Astrocyte (in vitro differentiated cells and primary cell): ENCODE measurements around the gene MRPL33. TPM values are rescaled to one million over a fixed set of nuclear protein-coding genes. Genes with fewer than 3 reads are reported as not detected.

Experiments used
- DNase-seq: peaks from one replicate; pipeline ENCODE4 v3.0.0-alpha.2; 2010; ENCODE audit warnings: low read depth
- FAIRE-seq: peaks from 2 replicates; lab custom pipeline; 2011; peaks lifted over from hg19 to GRCh38; lab: Jason Lieb, UNC
- H2AFZ ChIP-seq: 2 replicates; pipeline ENCODE4 v1.6.0; 2012; ENCODE audit warnings: low read depth, low read length, inconsistent platforms
- H3K27ac ChIP-seq: 2 replicates; pipeline ENCODE4 v1.5.1; 2011; ENCODE audit warnings: low read depth, low read length, inconsistent platforms
- H3K27me3 ChIP-seq: 2 replicates; pipeline ENCODE4 v1.6.0; 2011; ENCODE audit warnings: low read length, inconsistent platforms; ENCODE audit not compliant: insufficient read depth
- H3K36me3 ChIP-seq: 2 replicates; pipeline ENCODE4 v1.5.1; 2011; ENCODE audit warnings: low read length, inconsistent platforms; ENCODE audit not compliant: insufficient read depth
- H3K4me1 ChIP-seq: 2 replicates; pipeline ENCODE4 v1.5.1; 2011; ENCODE audit warnings: low read length, inconsistent platforms; ENCODE audit not compliant: insufficient read depth
- H3K4me2 ChIP-seq: 2 replicates; pipeline ENCODE4 v1.6.0; 2012; ENCODE audit warnings: low read length, inconsistent platforms
- H3K4me3 ChIP-seq: 2 replicates; pipeline ENCODE4 v1.5.1; 2011; ENCODE audit warnings: low read depth, mild to moderate bottlenecking, low read length, inconsistent platforms; ENCODE audit not compliant: insufficient read depth
- H3K79me2 ChIP-seq: 2 replicates; pipeline ENCODE4 v1.6.0; 2012; ENCODE audit warnings: mild to moderate bottlenecking, low read length, inconsistent platforms; ENCODE audit not compliant: insufficient read depth
- H3K9ac ChIP-seq: 2 replicates; pipeline ENCODE4 v1.6.0; 2012; ENCODE audit warnings: mild to moderate bottlenecking, low read length, inconsistent platforms
- H3K9me3 ChIP-seq: 2 replicates; pipeline ENCODE4 v1.5.1; 2012; ENCODE audit warnings: low read depth, mild to moderate bottlenecking, low read length, inconsistent platforms; ENCODE audit not compliant: insufficient read depth
- H4K20me1 ChIP-seq: 2 replicates; pipeline ENCODE4 v1.6.0; 2012; ENCODE audit warnings: low read length, inconsistent platforms; ENCODE audit not compliant: insufficient read depth
- H3K27ac Mint-ChIP-seq: one replicate; pipeline ENCODE4 v1.8.0; 2021; ENCODE audit warnings: mild to moderate bottlenecking, mixed read lengths; ENCODE audit not compliant: unreplicated experiment
- H3K27me3 Mint-ChIP-seq: one replicate; pipeline ENCODE4 v1.8.0; 2021; ENCODE audit warnings: low read depth, mixed read lengths; ENCODE audit not compliant: unreplicated experiment
- H3K36me3 Mint-ChIP-seq: one replicate; pipeline ENCODE4 v1.8.0; 2021; ENCODE audit warnings: low read depth, mixed read lengths; ENCODE audit not compliant: unreplicated experiment
- H3K4me1 Mint-ChIP-seq: one replicate; pipeline ENCODE4 v1.8.0; 2021; ENCODE audit warnings: low read depth, mixed read lengths; ENCODE audit not compliant: unreplicated experiment
- H3K4me3 Mint-ChIP-seq: one replicate; pipeline ENCODE4 v1.8.0; 2021; ENCODE audit warnings: mild to moderate bottlenecking, moderate library complexity, mixed read lengths; ENCODE audit not compliant: unreplicated experiment
- H3K9me3 Mint-ChIP-seq: one replicate; pipeline ENCODE4 v1.8.0; 2021; ENCODE audit warnings: mild to moderate bottlenecking, mixed read lengths; ENCODE audit not compliant: unreplicated experiment
- CTCF ChIP-seq: IDR thresholded peaks from 2 replicates; pipeline ENCODE4 v1.5.1; 2011; ENCODE audit warnings: low read depth, mild to moderate bottlenecking, inconsistent platforms, low read length, moderate library complexity; ENCODE audit not compliant: insufficient read depth
- EZH2 ChIP-seq: IDR thresholded peaks from 2 replicates; pipeline ENCODE4 v1.6.1; 2012; ENCODE audit warnings: mild to moderate bottlenecking, low read length, inconsistent platforms; ENCODE audit not compliant: insufficient read depth
- total RNA-seq: library from RNA; stranded (reverse); gene quantifications from 2 replicates; pipeline ENCODE4 v1.2.1, GENCODE V29; 2021

The MRPL33 gene
- total RNA-seq, 1 donor from 2014 or later, result 85.3 TPM

DNA sequence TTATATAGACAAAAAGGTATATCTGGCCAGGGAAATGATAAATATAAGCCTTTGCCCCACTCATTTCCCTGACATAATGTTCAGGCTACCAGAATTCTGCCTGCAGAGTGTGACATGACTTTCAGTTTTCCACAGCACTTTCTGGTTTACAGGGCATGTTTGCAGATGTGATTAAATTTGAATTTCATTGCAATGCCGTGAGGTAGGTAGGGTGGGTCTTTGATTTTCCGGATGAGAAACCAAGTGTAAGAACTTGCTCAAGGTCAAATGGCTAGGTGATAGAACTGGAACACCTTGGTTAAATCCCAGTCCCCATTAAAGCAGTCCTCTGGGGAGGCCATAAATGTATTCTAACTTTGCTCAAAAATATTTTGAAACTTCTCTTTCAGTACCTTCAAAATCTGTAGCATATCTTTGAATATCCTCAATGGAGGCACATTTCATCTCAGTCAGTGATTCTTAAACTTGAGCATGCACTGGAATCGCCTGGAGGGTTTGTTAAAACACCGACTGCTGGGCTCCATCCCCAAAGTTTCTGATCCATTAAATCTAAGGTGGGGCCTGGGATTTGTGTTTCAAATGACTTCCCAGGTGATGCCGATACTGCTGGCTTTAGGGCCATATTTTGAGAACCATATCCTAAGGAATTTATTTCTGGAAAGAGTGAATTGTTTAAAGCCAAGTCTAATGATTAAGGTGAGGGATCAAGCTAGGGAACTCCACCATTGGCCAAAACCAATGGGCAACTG, 35.0 kb downstream of the MRPL33 start:
- Mint-ChIP-seq H3K4me1 (peaks cover 30% of the 10 kb centered on the region), H3K27ac (no peak overlapping the region), H3K9me3 (no peaks in the 10 kb centered on the region), H3K36me3 (no peaks in the 10 kb centered on the region), H3K27me3 (no peaks in the 10 kb centered on the region), H3K4me3 (no peak overlapping the region)
- DNase-seq, result no peak
- no peaks in the 10 kb centered on the region for H4K20me1 ChIP-seq
- no peak overlapping the region for H2AFZ ChIP-seq
- no peak for TF ChIP-seq CTCF
- TF ChIP-seq EZH2, result no peak
- H3K27ac ChIP-seq, result no peak overlapping the region
- H3K79me2 ChIP-seq, result no peaks in the 10 kb centered on the region
- no peak overlapping the region for H3K9ac ChIP-seq
- no peak overlapping the region for H3K4me3 ChIP-seq
- no peak for FAIRE-seq
- H3K4me1 ChIP-seq, result peaks cover 24% of the 10 kb centered on the region
- H3K27me3 ChIP-seq, result no peaks in the 10 kb centered on the region
- no peaks in the 10 kb centered on the region for H3K36me3 ChIP-seq
- no peaks in the 10 kb centered on the region for H3K9me3 ChIP-seq
- no peak overlapping the region for H3K4me2 ChIP-seq

DNA sequence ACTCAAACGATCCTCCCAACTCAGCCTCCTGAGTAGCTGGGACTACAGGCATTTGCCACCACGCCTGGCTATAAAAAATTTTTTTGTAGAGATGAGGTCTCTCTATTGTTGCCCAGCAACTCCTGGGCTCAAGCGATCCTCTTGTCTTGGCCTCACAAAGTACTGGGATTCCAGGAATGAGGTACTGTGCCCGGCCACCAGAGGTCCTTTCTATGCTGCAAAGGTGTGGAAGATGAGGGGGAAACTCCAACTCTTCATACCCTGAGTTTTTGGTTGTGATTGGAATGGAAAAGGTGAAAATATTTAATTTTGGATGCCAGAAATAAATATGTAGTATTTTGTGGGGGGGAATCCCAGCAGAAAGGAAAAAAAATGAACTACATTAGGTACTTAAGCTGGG, 36.0 kb downstream of the MRPL33 start:
- no peaks in the 10 kb centered on the region for H4K20me1 ChIP-seq
- DNase-seq, result no peak
- H3K4me2 ChIP-seq, result no peak overlapping the region
- H3K36me3 ChIP-seq, result no peaks in the 10 kb centered on the region
- H3K27me3 ChIP-seq, result no peaks in the 10 kb centered on the region
- H3K9ac ChIP-seq, result no peak overlapping the region
- H3K4me3 Mint-ChIP-seq, result no peak overlapping the region
- H3K27ac ChIP-seq, result no peak overlapping the region
- H3K36me3 Mint-ChIP-seq, result no peaks in the 10 kb centered on the region
- H3K27ac Mint-ChIP-seq, result no peak overlapping the region
- TF ChIP-seq EZH2 (no peak), CTCF (peak; percentile 48)
- H3K4me1 Mint-ChIP-seq, result peaks cover 33% of the 10 kb centered on the region
- peaks cover 24% of the 10 kb centered on the region for H3K4me1 ChIP-seq
- H3K9me3 Mint-ChIP-seq, result peaks cover 2% of the 10 kb centered on the region
- no peaks in the 10 kb centered on the region for H3K79me2 ChIP-seq
- H3K27me3 Mint-ChIP-seq, result no peaks in the 10 kb centered on the region
- no peaks in the 10 kb centered on the region for H3K9me3 ChIP-seq
- no peak overlapping the region for H3K4me3 ChIP-seq
- FAIRE-seq, result no peak
- H2AFZ ChIP-seq, result no peak overlapping the region

DNA sequence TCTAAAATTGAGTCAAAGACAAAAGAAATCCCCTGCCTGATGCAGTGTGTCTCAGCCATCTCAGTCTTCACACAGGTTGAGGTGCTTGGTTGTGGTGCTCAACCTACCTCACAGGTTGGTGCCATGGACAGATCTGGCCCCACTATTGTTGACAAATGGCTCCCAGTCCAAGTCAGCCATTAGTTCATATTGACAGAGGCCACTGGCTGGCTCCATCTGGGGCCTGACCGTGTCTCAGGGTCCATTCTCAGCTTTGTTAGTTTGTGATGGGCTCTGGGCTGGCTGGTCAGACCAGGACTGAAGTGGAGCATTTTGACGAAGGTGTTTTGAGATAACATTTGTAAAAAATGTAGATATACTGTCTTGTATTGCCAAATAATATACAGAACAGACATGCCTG, 36.9 kb downstream of the MRPL33 start:
- Mint-ChIP-seq H3K4me3 (no peak overlapping the region), H3K36me3 (no peaks in the 10 kb centered on the region), H3K27me3 (no peaks in the 10 kb centered on the region), H3K27ac (no peak overlapping the region), H3K9me3 (peaks cover 2% of the 10 kb centered on the region), H3K4me1 (peaks cover 30% of the 10 kb centered on the region)
- Histone ChIP-seq H3K27ac (peak overlapping the region; percentile 56), H3K4me2 (no peak overlapping the region), H3K79me2 (no peaks in the 10 kb centered on the region), H3K4me1 (peaks cover 24% of the 10 kb centered on the region), H3K4me3 (no peak overlapping the region), H3K9ac (no peak overlapping the region), H2AFZ (no peak overlapping the region), H3K9me3 (no peaks in the 10 kb centered on the region), H3K36me3 (no peaks in the 10 kb centered on the region), H3K27me3 (no peaks in the 10 kb centered on the region), H4K20me1 (no peaks in the 10 kb centered on the region)
- no peak for TF ChIP-seq CTCF
- no peak for TF ChIP-seq EZH2
- no peak for FAIRE-seq
- no peak for DNase-seq
